ENCODE data around the gene LCE7A.

The LCE7A gene

GRCh38 chr1:152859696-152860095 is at the start of gene LCE7A:
Gene LCE7A (plus strand): TSS chr1:152859996. CDS start chr1:152860698, 702 bp downstream.
- DNase-seq (no peak), ATAC-seq (no peak)

- no peak for ATAC-seq
Observed at GRCh38 chr1:152811050-152811449, 48.7 kb upstream of the LCE7A start.

GRCh38 chr1:152811671-152812070 is 48.1 kb upstream of the LCE7A start, which contains the start of gene LCE1B:
Gene LCE1B (plus strand): TSS chr1:152811971. CDS start chr1:152812447, 476 bp downstream.
- DNase-seq: no peak
- ATAC-seq: no peak

More at GRCh38 chr1:152811050-152811449, 48.7 kb upstream of the LCE7A start:
- no peak for DNase-seq

GRCh38 chr1:152817309-152817708 is 42.5 kb upstream of the LCE7A start:
- DNase-seq (no peak), ATAC-seq (no peak)

GRCh38 chr1:152823294-152823693 is 36.5 kb upstream of the LCE7A start:
- no peak for ATAC-seq

GRCh38 chr1:152824964-152825363 is 34.8 kb upstream of the LCE7A start:
- ATAC-seq (no peak), DNase-seq (no peak)

More at GRCh38 chr1:152823294-152823693, 36.5 kb upstream of the LCE7A start:
- no peak for DNase-seq

- ATAC-seq (no peak), DNase-seq (no peak)
Observed at GRCh38 chr1:152827173-152827572, 32.6 kb upstream of the LCE7A start, which contains the start of gene LCE1A. Gene LCE1A (plus strand): TSS chr1:152827473. CDS start chr1:152827473, 0 bp downstream.

GRCh38 chr1:152836870-152837269 is 22.9 kb upstream of the LCE7A start:
- ATAC-seq: no peak
- no peak for DNase-seq

GRCh38 chr1:152842556-152842955 is 17.2 kb upstream of the LCE7A start, which contains the start of gene LCE6A:
Gene LCE6A (plus strand): TSS chr1:152842856. CDS start chr1:152843521, 665 bp downstream.
- ATAC-seq (no peak), DNase-seq (no peak)

- DNase-seq (no peak), ATAC-seq (no peak)
Observed at GRCh38 chr1:152855661-152856060, 4.1 kb upstream of the LCE7A start.

- ATAC-seq (no peak), DNase-seq (no peak)
Observed at GRCh38 chr1:152858062-152858461, 1.7 kb upstream of the LCE7A start.

GRCh38 chr1:152860129-152860528 is 333 bp downstream of the LCE7A start:
- DNase-seq: no peak

GRCh38 chr1:152861374-152861773 is 1.6 kb downstream of the LCE7A start:
- ATAC-seq: no peak
- no peak for DNase-seq

More at GRCh38 chr1:152860129-152860528, 333 bp downstream of the LCE7A start:
- ATAC-seq: no peak

GRCh38 chr1:152864443-152864842 is 4.6 kb downstream of the LCE7A start:
- ATAC-seq: no peak
- DNase-seq: no peak

GRCh38 chr1:152866321-152866720 is 6.5 kb downstream of the LCE7A start:
- no peak for ATAC-seq
- DNase-seq: no peak

- ATAC-seq: no peak
- peak; percentile 67 for DNase-seq
Observed at GRCh38 chr1:152869808-152870419, 10.1 kb downstream of the LCE7A start.

- ATAC-seq (no peak), DNase-seq (no peak)
Observed at GRCh38 chr1:152870831-152871730, 11.3 kb downstream of the LCE7A start.

GRCh38 chr1:152871731-152872126 is 11.9 kb downstream of the LCE7A start:
- DNase-seq (no peak), ATAC-seq (no peak)

- ATAC-seq (no peak), DNase-seq (no peak)
Observed at GRCh38 chr1:152873495-152873894, 13.7 kb downstream of the LCE7A start.

- ATAC-seq (no peak), DNase-seq (no peak)
Observed at GRCh38 chr1:152876827-152877226, 17.0 kb downstream of the LCE7A start.

- DNase-seq: peak; percentile 42
- ATAC-seq: no peak
Observed at GRCh38 chr1:152878042-152878441, 18.2 kb downstream of the LCE7A start, which contains the start of gene SMCP. Gene SMCP (plus strand): TSS chr1:152878322. CDS start chr1:152884423, 6,101 bp downstream.

- ATAC-seq: no peak
- no peak for DNase-seq
Observed at GRCh38 chr1:152879559-152880198, 19.9 kb downstream of the LCE7A start.

All from stimulated activated naive CD8-positive, alpha-beta T cell treated with anti-CD3 and anti-CD28 coated beads, Interleukin-15, Interleukin-2, amounts not matched to agents 100 U/mL and 50 U/mL, for 24 hours (primary cell).